ENCODE data around the gene NDNF. TPM values are rescaled to one million over a fixed set of nuclear protein-coding genes. Genes with fewer than 3 reads are reported as not detected.
A peak's percentile ranks its signal among the peaks of the same experiment; 100 is the strongest.

The NDNF gene
- total and polyA plus RNA-seq, 2 donors = 2.8 to 3.1 TPM

DNA sequence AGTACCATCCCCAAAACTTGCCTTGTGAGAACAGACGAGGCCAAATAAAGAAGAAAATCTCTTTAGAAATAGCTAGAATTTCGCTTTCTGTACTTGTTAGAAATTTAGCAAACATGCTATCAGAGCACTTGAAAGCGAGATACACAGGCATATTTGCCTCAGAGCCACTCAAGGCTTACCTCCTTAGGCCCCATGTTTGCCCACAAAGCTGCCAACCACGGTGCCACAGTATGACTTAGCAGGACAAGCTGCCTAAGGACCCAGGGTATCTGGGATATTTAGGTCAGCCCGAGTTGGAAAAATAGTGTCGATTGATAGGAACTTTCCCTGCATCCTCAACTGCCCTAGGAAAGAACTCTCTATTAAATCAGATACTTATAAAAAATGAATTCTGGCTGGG, 24.2 kb downstream of the NDNF start:
- Histone ChIP-seq H3K9me3 (ENCODE audit: control insufficient read depth in 2 of 2, insufficient read depth in 1 of 2, low read length in 1 of 2) (no peaks in the 10 kb centered on the region), H3K4me1 (ENCODE audit: control insufficient read depth in 2 of 2, insufficient read depth in 2 of 2, low read length in 2 of 2) (no peaks in the 10 kb centered on the region), H3K4me3 (ENCODE audit: low read length in 2 of 2) (no peak overlapping the region), H3K27ac (ENCODE audit: low read depth in 1 of 2, low read length in 1 of 2) (no peak overlapping the region), H3K36me3 (ENCODE audit: control insufficient read depth in 2 of 2, insufficient read depth in 2 of 2, low read length in 1 of 2) (no peaks in the 10 kb centered on the region), H3K27me3 (ENCODE audit: control insufficient read depth in 2 of 2, insufficient read depth in 1 of 2, low read length in 1 of 2) (no peaks in the 10 kb centered on the region)
- WGBS = 91% methylated on average over 6 of the region's 6 CpGs
- no peak for DNase-seq (ENCODE audit: low read depth in 6 of 9, low spot score in 9 of 9)

DNA sequence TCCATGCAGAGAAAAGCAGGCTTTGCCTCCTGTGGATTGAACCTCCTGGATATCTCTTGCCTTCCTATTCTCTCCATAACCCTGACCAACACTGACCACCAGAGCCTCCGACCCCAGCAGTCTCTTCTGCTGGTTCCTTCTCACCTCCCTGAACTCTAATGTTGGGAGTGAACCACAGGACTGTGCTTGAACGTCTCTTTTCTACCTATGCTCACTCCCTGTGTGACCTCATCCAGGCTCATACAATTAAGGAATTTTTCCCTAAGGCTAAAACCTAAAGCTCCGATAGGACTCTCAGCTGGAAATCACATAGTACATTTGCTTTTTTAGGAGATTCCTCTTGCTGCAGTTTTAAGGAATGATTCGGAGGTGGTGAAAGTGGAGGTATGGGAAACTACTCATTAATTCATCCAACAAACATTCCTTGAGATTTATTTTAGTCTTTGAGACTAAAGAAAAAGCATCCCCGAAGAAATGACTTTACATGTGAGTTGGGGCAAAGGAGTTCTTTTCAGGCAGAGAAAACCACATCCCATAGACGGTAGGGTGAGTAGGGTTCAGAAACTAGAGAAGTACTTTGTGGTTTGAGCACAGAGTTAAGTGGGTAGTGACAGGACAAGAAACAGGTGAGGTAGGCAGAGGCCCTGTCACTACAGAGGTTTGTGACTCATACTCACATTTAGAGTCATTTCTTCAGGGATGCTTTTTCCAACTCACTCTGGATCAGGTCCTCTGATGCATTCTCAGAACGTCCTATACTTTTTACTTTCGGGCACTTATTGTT, 30.8 kb downstream of the NDNF start:
- no peaks in the 10 kb centered on the region for H3K36me3 ChIP-seq (ENCODE audit: control insufficient read depth in 2 of 2, insufficient read depth in 2 of 2, low read length in 1 of 2)
- H3K4me1 ChIP-seq (ENCODE audit: control insufficient read depth in 2 of 2, insufficient read depth in 2 of 2, low read length in 2 of 2) = peaks cover 0 to 4% of the 10 kb centered on the region in 2 donors
- no peak overlapping the region for H3K4me3 ChIP-seq (ENCODE audit: low read length in 2 of 2)
- H3K9me3 ChIP-seq (ENCODE audit: control insufficient read depth in 2 of 2, insufficient read depth in 1 of 2, low read length in 1 of 2) = no peaks in the 10 kb centered on the region
- H3K27ac ChIP-seq (ENCODE audit: low read depth in 1 of 2, low read length in 1 of 2) = no peak overlapping the region
- H3K27me3 ChIP-seq (ENCODE audit: control insufficient read depth in 2 of 2, insufficient read depth in 1 of 2, low read length in 1 of 2) = no peaks in the 10 kb centered on the region
- DNase-seq (ENCODE audit: low read depth in 6 of 9, low spot score in 9 of 9) = peak in 6 of 9 donors; percentile 15 to 71 (median 24)
- WGBS = 67% methylated on average over 8 of the region's 8 CpGs

DNA sequence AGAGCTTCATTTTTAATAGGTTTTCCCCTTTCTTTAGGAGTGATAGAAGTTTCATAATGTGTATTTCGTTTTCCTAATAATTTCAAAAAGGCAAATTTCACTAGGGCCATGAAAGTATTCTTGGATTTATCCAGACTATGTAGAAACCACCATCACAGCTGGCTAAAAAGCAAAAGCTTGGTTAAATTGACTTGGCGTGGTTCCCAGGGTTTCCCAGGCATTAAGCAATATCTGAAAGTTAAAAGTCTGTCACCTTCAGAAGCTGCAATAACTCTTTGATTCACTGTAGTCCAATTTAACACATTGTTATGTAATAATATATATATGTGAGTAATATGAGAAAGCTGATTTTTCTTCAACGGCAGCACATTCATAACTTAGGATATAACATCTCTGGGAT, 38.3 kb downstream of the NDNF start:
- peak in 1 of 9 donors; percentile 20 for DNase-seq (ENCODE audit: low read depth in 6 of 9, low spot score in 9 of 9)
- Histone ChIP-seq H3K27ac (ENCODE audit: low read depth in 1 of 2, low read length in 1 of 2) (no peak overlapping the region), H3K36me3 (ENCODE audit: control insufficient read depth in 2 of 2, insufficient read depth in 2 of 2, low read length in 1 of 2) (no peaks in the 10 kb centered on the region), H3K4me3 (ENCODE audit: low read length in 2 of 2) (no peak overlapping the region), H3K4me1 (ENCODE audit: control insufficient read depth in 2 of 2, insufficient read depth in 2 of 2, low read length in 2 of 2) (no peaks in the 10 kb centered on the region), H3K9me3 (ENCODE audit: control insufficient read depth in 2 of 2, insufficient read depth in 1 of 2, low read length in 1 of 2) (no peaks in the 10 kb centered on the region), H3K27me3 (ENCODE audit: control insufficient read depth in 2 of 2, insufficient read depth in 1 of 2, low read length in 1 of 2) (no peaks in the 10 kb centered on the region)
- WGBS = 78% methylated on average over 3 of the region's 3 CpGs

DNA sequence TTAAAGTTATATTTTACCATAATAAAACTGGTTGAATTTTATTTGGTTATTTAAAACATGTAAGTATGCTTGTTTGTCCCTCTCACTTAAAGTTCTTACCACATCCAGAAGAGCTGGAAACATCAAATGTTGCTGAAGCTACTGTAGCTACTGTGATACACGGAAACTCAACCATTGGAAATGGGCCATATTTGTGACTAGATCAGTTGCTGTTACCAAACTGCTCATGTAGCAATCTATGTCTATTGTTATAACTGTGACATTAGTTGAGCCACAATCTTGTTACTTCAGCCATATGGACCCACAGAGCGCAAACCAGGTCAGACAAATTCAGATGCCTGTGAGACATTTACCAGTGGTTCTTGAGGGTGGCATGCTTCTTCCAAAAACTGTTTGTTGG, 41.6 kb downstream of the NDNF start:
- Histone ChIP-seq H3K4me1 (ENCODE audit: control insufficient read depth in 2 of 2, insufficient read depth in 2 of 2, low read length in 2 of 2) (no peaks in the 10 kb centered on the region), H3K27ac (ENCODE audit: low read depth in 1 of 2, low read length in 1 of 2) (no peak overlapping the region), H3K36me3 (ENCODE audit: control insufficient read depth in 2 of 2, insufficient read depth in 2 of 2, low read length in 1 of 2) (no peaks in the 10 kb centered on the region), H3K4me3 (ENCODE audit: low read length in 2 of 2) (no peak overlapping the region), H3K9me3 (ENCODE audit: control insufficient read depth in 2 of 2, insufficient read depth in 1 of 2, low read length in 1 of 2) (no peaks in the 10 kb centered on the region), H3K27me3 (ENCODE audit: control insufficient read depth in 2 of 2, insufficient read depth in 1 of 2, low read length in 1 of 2) (no peaks in the 10 kb centered on the region)
- 95% methylated on average over 2 of the region's 2 CpGs for WGBS
- DNase-seq (ENCODE audit: low read depth in 6 of 9, low spot score in 9 of 9) = no peak

DNA sequence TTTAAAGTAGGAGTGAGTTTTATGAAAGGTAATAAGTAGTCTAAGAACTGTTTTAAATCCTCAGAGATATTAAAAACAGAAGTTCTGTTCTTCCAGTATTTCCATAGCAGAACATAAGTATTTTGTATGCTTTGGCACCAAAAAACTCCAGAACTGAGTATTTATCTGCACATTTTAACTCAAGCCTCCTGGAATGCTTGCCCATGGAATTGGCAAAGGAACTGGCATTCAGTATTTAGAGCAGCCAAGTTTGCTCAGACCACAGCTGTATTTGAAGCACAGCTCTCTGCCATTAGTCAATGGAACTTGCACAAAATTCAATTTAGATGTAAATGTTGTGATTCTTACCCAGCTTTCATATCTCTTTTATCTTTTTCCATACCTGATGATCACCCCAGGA, 42.2 kb downstream of the NDNF start:
- H3K4me3 ChIP-seq (ENCODE audit: low read length in 2 of 2) = no peak overlapping the region
- no peak for DNase-seq (ENCODE audit: low read depth in 6 of 9, low spot score in 9 of 9)
- H3K9me3 ChIP-seq (ENCODE audit: control insufficient read depth in 2 of 2, insufficient read depth in 1 of 2, low read length in 1 of 2) = no peaks in the 10 kb centered on the region
- H3K4me1 ChIP-seq (ENCODE audit: control insufficient read depth in 2 of 2, insufficient read depth in 2 of 2, low read length in 2 of 2) = no peaks in the 10 kb centered on the region
- H3K36me3 ChIP-seq (ENCODE audit: control insufficient read depth in 2 of 2, insufficient read depth in 2 of 2, low read length in 1 of 2) = no peaks in the 10 kb centered on the region
- no peak overlapping the region for H3K27ac ChIP-seq (ENCODE audit: low read depth in 1 of 2, low read length in 1 of 2)
- H3K27me3 ChIP-seq (ENCODE audit: control insufficient read depth in 2 of 2, insufficient read depth in 1 of 2, low read length in 1 of 2) = no peaks in the 10 kb centered on the region

DNA sequence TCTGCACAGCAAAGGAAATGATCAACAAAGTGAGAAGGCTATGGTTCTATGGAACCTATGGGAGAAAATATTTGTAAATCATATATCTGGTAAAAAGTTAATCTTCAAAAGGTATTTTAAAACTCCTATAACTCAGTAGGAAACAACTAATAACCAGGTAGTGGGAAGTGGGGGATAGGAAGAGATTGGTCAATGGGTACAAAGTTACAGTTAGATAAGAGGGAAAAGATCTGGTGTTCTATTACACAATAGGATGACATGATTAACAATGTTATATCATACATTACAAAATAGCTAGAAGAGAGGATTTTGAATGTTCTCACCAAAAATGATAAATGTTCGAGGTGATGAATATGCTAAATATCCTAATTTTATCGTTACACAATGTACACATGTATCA, 46.3 kb downstream of the NDNF start:
- Histone ChIP-seq H3K27me3 (ENCODE audit: control insufficient read depth in 2 of 2, insufficient read depth in 1 of 2, low read length in 1 of 2) (no peaks in the 10 kb centered on the region), H3K4me1 (ENCODE audit: control insufficient read depth in 2 of 2, insufficient read depth in 2 of 2, low read length in 2 of 2) (no peaks in the 10 kb centered on the region), H3K9me3 (ENCODE audit: control insufficient read depth in 2 of 2, insufficient read depth in 1 of 2, low read length in 1 of 2) (peaks cover 0 to 4% of the 10 kb centered on the region in 2 donors), H3K4me3 (ENCODE audit: low read length in 2 of 2) (no peak overlapping the region), H3K36me3 (ENCODE audit: control insufficient read depth in 2 of 2, insufficient read depth in 2 of 2, low read length in 1 of 2) (no peaks in the 10 kb centered on the region), H3K27ac (ENCODE audit: low read depth in 1 of 2, low read length in 1 of 2) (no peak overlapping the region)
- 94% methylated on average over 2 of the region's 2 CpGs for WGBS
- DNase-seq (ENCODE audit: low read depth in 6 of 9, low spot score in 9 of 9) = no peak

DNA sequence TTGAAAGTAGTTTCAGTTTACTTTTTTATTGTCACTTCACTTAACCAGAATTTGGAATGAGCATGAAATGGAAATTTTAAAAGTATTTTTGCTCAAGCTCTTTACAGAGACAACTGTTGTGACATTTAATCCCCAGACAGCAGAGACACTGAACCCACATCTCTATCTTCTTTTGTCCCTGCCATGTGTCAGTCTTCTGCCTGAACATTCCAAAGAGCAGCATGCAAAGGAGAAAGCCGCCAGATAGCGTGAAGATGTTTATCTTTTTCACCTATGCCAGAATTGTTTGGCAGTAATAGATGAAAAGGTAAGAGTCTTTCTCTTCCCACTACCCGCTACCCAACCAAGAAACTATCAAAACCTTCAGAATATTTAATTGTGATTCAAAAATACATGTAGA, 46.8 kb downstream of the NDNF start:
- 88% methylated on average over 3 of the region's 3 CpGs for WGBS
- no peak overlapping the region for H3K27ac ChIP-seq (ENCODE audit: low read depth in 1 of 2, low read length in 1 of 2)
- H3K9me3 ChIP-seq (ENCODE audit: control insufficient read depth in 2 of 2, insufficient read depth in 1 of 2, low read length in 1 of 2) = peaks cover 0 to 4% of the 10 kb centered on the region in 2 donors
- H3K36me3 ChIP-seq (ENCODE audit: control insufficient read depth in 2 of 2, insufficient read depth in 2 of 2, low read length in 1 of 2) = no peaks in the 10 kb centered on the region
- no peaks in the 10 kb centered on the region for H3K27me3 ChIP-seq (ENCODE audit: control insufficient read depth in 2 of 2, insufficient read depth in 1 of 2, low read length in 1 of 2)
- DNase-seq (ENCODE audit: low read depth in 6 of 9, low spot score in 9 of 9) = no peak
- no peak overlapping the region for H3K4me3 ChIP-seq (ENCODE audit: low read length in 2 of 2)
- H3K4me1 ChIP-seq (ENCODE audit: control insufficient read depth in 2 of 2, insufficient read depth in 2 of 2, low read length in 2 of 2) = no peaks in the 10 kb centered on the region

DNA sequence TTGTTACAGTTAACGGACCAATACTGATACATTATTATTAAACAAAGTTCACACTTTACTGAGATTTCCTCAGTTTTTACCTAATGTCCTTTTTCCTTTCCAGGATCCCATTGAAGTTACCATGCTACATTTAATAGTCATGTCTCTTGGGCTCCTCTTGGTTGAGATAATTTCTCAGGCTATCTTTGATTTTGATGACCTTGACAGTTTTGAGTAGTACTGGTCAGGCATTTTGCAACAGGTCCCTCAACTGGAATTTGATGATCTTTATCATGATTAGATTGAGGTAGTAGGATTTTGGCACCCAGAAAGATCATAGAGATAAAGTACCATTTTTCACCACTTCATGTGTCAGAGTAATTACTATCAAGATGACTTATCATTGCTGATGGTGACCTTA, 53.8 kb downstream of the NDNF start:
- Histone ChIP-seq H3K27me3 (ENCODE audit: control insufficient read depth in 2 of 2, insufficient read depth in 1 of 2, low read length in 1 of 2) (no peaks in the 10 kb centered on the region), H3K4me1 (ENCODE audit: control insufficient read depth in 2 of 2, insufficient read depth in 2 of 2, low read length in 2 of 2) (no peaks in the 10 kb centered on the region), H3K4me3 (ENCODE audit: low read length in 2 of 2) (no peak overlapping the region), H3K9me3 (ENCODE audit: control insufficient read depth in 2 of 2, insufficient read depth in 1 of 2, low read length in 1 of 2) (peaks cover 0 to 4% of the 10 kb centered on the region in 2 donors), H3K36me3 (ENCODE audit: control insufficient read depth in 2 of 2, insufficient read depth in 2 of 2, low read length in 1 of 2) (no peaks in the 10 kb centered on the region), H3K27ac (ENCODE audit: low read depth in 1 of 2, low read length in 1 of 2) (no peak overlapping the region)
- WGBS = 100% methylated on average over 1 of the region's 1 CpG
- no peak for DNase-seq (ENCODE audit: low read depth in 6 of 9, low spot score in 9 of 9)

DNA sequence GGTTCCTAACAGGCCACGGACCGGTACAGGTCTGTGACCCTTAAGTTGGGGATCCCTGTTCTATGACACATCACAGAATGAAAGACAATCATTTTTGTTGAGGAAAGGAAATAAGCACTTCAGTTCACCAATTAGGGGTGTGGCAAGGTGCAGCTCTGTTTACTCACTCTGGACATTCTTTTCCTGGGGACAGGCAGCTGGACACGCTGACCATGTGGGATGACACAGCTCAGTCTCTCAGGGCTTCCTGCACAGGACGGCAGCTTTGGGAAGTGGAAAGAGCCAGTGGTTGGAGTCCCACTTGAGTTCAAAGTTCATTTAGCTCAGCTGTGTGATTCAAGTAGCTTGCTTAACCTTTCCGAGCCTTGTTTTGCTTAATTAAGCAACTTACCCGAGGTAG, 55.7 kb downstream of the NDNF start:
- no peaks in the 10 kb centered on the region for H3K36me3 ChIP-seq (ENCODE audit: control insufficient read depth in 2 of 2, insufficient read depth in 2 of 2, low read length in 1 of 2)
- no peaks in the 10 kb centered on the region for H3K4me1 ChIP-seq (ENCODE audit: control insufficient read depth in 2 of 2, insufficient read depth in 2 of 2, low read length in 2 of 2)
- no peak overlapping the region for H3K4me3 ChIP-seq (ENCODE audit: low read length in 2 of 2)
- H3K27me3 ChIP-seq (ENCODE audit: control insufficient read depth in 2 of 2, insufficient read depth in 1 of 2, low read length in 1 of 2) = no peaks in the 10 kb centered on the region
- no peak for DNase-seq (ENCODE audit: low read depth in 6 of 9, low spot score in 9 of 9)
- H3K27ac ChIP-seq (ENCODE audit: low read depth in 1 of 2, low read length in 1 of 2) = no peak overlapping the region
- WGBS = 96% methylated on average over 6 of the region's 6 CpGs
- no peaks in the 10 kb centered on the region for H3K9me3 ChIP-seq (ENCODE audit: control insufficient read depth in 2 of 2, insufficient read depth in 1 of 2, low read length in 1 of 2)
